ENCODE data around the gene ZNF507. TPM values are rescaled to one million over a fixed set of nuclear protein-coding genes. Genes with fewer than 3 reads are reported as not detected.
A peak's percentile ranks its signal among the peaks of the same experiment; 100 is the strongest.

ZNF507 gene
- 7.2 and 7.7 TPM in 2 replicates for polyA plus RNA-seq (2013)

DNA sequence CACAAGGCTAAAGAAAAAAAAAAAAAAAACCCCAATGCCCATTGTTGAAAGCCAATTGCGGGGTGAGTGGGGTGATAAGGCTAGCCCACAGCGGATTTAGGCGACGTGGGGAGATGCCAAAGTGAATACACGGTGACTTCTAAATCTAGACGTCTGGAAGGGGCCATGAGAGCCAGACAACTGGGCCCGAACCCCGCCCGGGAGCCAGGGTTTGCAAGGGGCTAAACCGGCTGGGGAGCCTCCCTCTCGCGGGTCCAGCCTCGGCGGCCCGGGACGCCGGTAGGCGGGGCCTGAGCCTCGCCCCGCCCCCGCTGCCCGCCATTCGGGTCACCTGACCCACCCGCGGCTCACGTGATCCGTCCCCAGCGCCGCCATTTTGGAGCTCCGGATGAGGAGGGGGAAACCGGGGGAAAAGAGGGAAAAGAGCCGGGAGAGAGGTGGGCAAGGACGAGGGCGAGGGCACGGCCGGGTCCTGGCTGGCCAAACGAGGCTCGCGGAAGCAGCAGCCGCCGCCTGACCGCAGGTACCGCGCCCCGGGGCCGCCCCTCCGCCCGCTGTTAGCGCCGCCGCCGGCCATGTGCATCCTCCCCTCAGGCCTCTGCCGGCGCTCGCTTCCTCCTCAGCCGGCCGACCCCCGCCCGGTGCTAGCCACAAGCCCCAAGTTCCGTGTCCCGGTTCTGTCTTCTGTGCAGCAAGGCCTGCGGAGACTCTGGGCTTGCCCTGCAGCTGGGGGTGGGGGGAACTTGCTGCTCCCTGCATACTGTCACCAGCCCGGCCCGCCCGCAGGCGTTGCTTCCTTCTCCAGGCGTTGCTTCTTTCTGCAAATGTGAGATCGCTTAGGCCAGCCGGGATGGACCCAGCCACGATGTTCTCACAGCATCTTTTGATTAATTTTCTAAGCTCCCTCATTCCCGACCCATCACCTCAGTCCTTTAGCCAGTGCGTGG, at the start of gene ZNF507:
Gene ZNF507 (plus strand): TSS at position 350 of the 947 bp plus-strand sequence. CDS start 7,221 bp downstream, outside the sequence.
- peak within 1 kb of the TSS; percentile 97 for H4K8ac ChIP-seq (ENCODE audit: low read depth, low read length)
- peak within 1 kb of the TSS; percentile 94 for H2AFZ ChIP-seq (ENCODE audit: insufficient read depth, low read length, poor library complexity)
- H3K79me1 ChIP-seq (ENCODE audit: low read length) = peaks cover 6% of the 10 kb centered on the region
- H3K36me3 ChIP-seq (ENCODE audit: control insufficient read depth in 1 of 2, insufficient read depth in 2 of 2, low read length in 2 of 2) = peaks cover 0 to 2% of the 10 kb centered on the region in 2 experiments
- H2BK12ac ChIP-seq (ENCODE audit: low read length) = no peak within 1 kb of the TSS
- DNase-seq = peak; percentile 72 to 88
- no CpG with 5 or more reads among the region's 72 CpGs for WGBS (ENCODE audit: extremely low coverage, insufficient coverage, insufficient read length)
- peak within 1 kb of the TSS; percentile 82 for H3K14ac ChIP-seq (ENCODE audit: low read length)
- no peaks in the 10 kb centered on the region for H3K4me1 ChIP-seq (ENCODE audit: control insufficient read depth in 1 of 2, insufficient read depth in 2 of 2, low read length in 2 of 2)
- H3K4ac ChIP-seq (ENCODE audit: low read depth, low read length) = peak within 1 kb of the TSS; percentile 68
- H4K91ac ChIP-seq (ENCODE audit: low read depth, low read length) = peak within 1 kb of the TSS; percentile 88
- H3K27me3 ChIP-seq (ENCODE audit: insufficient read depth, low read length) = no peaks in the 10 kb centered on the region
- peak within 1 kb of the TSS; percentile 91 for H3K18ac ChIP-seq (ENCODE audit: low read length)
- peak within 1 kb of the TSS; percentile 84 for H3K9ac ChIP-seq (ENCODE audit: low read length)
- H3K23ac ChIP-seq (ENCODE audit: low read length) = no peak within 1 kb of the TSS
- peak within 1 kb of the TSS; percentile 54 for H2BK5ac ChIP-seq (ENCODE audit: low read depth, low read length, poor library complexity)
- H4K12ac ChIP-seq (ENCODE audit: low read depth, low read length) = peak within 1 kb of the TSS; percentile 90
- no peak within 1 kb of the TSS for H2AK5ac ChIP-seq (ENCODE audit: low read length)
- peaks cover 5% of the 10 kb centered on the region for H3K79me2 ChIP-seq (ENCODE audit: control insufficient read depth, insufficient read depth, low read length, poor library complexity)
- H3K27ac ChIP-seq (ENCODE audit: low read depth, low read length) = peak within 1 kb of the TSS; percentile 47
- no peaks in the 10 kb centered on the region for H3K9me3 ChIP-seq (ENCODE audit: insufficient read depth, low read depth, low read length)
- peak within 1 kb of the TSS; percentile 91 for H2BK120ac ChIP-seq (ENCODE audit: insufficient read depth, low read length, poor library complexity)
- peak within 1 kb of the TSS; percentile 66 for H3K4me2 ChIP-seq (ENCODE audit: low read length)
- H3K4me3 ChIP-seq (ENCODE audit: low read depth, low read length) = peak within 1 kb of the TSS; percentile 91

- peaks cover 2% of the 10 kb centered on the region for H3K9me3 ChIP-seq (ENCODE audit: insufficient read depth, low read depth, low read length)
- no peak for DNase-seq
- H2AFZ ChIP-seq (ENCODE audit: insufficient read depth, low read length, poor library complexity) = no peak overlapping the region
- no peaks in the 10 kb centered on the region for H3K79me2 ChIP-seq (ENCODE audit: control insufficient read depth, insufficient read depth, low read length, poor library complexity)
- no peaks in the 10 kb centered on the region for H3K36me3 ChIP-seq (ENCODE audit: control insufficient read depth in 1 of 2, insufficient read depth in 2 of 2, low read length in 2 of 2)
- no peaks in the 10 kb centered on the region for H3K79me1 ChIP-seq (ENCODE audit: low read length)
- no peaks in the 10 kb centered on the region for H3K27me3 ChIP-seq (ENCODE audit: insufficient read depth, low read length)
- H4K8ac ChIP-seq (ENCODE audit: low read depth, low read length) = no peak overlapping the region
- WGBS (ENCODE audit: extremely low coverage, insufficient coverage, insufficient read length) = no CpG with 5 or more reads among the region's 1 CpG
- no peak overlapping the region for H4K12ac ChIP-seq (ENCODE audit: low read depth, low read length)
- H3K23ac ChIP-seq (ENCODE audit: low read length) = no peak overlapping the region
- H3K4me1 ChIP-seq (ENCODE audit: control insufficient read depth in 1 of 2, insufficient read depth in 2 of 2, low read length in 2 of 2) = no peaks in the 10 kb centered on the region
- no peak overlapping the region for H4K91ac ChIP-seq (ENCODE audit: low read depth, low read length)
- H3K4ac ChIP-seq (ENCODE audit: low read depth, low read length) = no peak overlapping the region
- no peak overlapping the region for H3K4me3 ChIP-seq (ENCODE audit: low read depth, low read length)
- no peak overlapping the region for H2BK120ac ChIP-seq (ENCODE audit: insufficient read depth, low read length, poor library complexity)
- H3K14ac ChIP-seq (ENCODE audit: low read length) = no peak overlapping the region
- no peak overlapping the region for H2AK5ac ChIP-seq (ENCODE audit: low read length)
- H2BK5ac ChIP-seq (ENCODE audit: low read depth, low read length, poor library complexity) = no peak overlapping the region
- no peak overlapping the region for H2BK12ac ChIP-seq (ENCODE audit: low read length)
- H3K4me2 ChIP-seq (ENCODE audit: low read length) = no peak overlapping the region
- H3K18ac ChIP-seq (ENCODE audit: low read length) = no peak overlapping the region
- no peak overlapping the region for H3K27ac ChIP-seq (ENCODE audit: low read depth, low read length)
- no peak overlapping the region for H3K9ac ChIP-seq (ENCODE audit: low read length)
Observed at GRCh38 chr19:32296694-32297093, 48.7 kb upstream of the ZNF507 start.

- Histone ChIP-seq H3K27ac (ENCODE audit: low read depth, low read length) (no peak overlapping the region), H3K9me3 (ENCODE audit: insufficient read depth, low read depth, low read length) (no peaks in the 10 kb centered on the region), H3K79me2 (ENCODE audit: control insufficient read depth, insufficient read depth, low read length, poor library complexity) (no peaks in the 10 kb centered on the region), H3K79me1 (ENCODE audit: low read length) (no peaks in the 10 kb centered on the region), H2BK120ac (ENCODE audit: insufficient read depth, low read length, poor library complexity) (no peak overlapping the region), H2AFZ (ENCODE audit: insufficient read depth, low read length, poor library complexity) (no peak overlapping the region), H3K4ac (ENCODE audit: low read depth, low read length) (no peak overlapping the region), H4K12ac (ENCODE audit: low read depth, low read length) (no peak overlapping the region), H3K36me3 (ENCODE audit: control insufficient read depth in 1 of 2, insufficient read depth in 2 of 2, low read length in 2 of 2) (no peaks in the 10 kb centered on the region), H4K91ac (ENCODE audit: low read depth, low read length) (no peak overlapping the region), H3K9ac (ENCODE audit: low read length) (no peak overlapping the region), H2BK12ac (ENCODE audit: low read length) (no peak overlapping the region), H3K18ac (ENCODE audit: low read length) (no peak overlapping the region), H3K23ac (ENCODE audit: low read length) (no peak overlapping the region), H3K4me1 (ENCODE audit: control insufficient read depth in 1 of 2, insufficient read depth in 2 of 2, low read length in 2 of 2) (no peaks in the 10 kb centered on the region), H4K8ac (ENCODE audit: low read depth, low read length) (no peak overlapping the region), H3K14ac (ENCODE audit: low read length) (no peak overlapping the region), H2BK5ac (ENCODE audit: low read depth, low read length, poor library complexity) (no peak overlapping the region), H3K4me3 (ENCODE audit: low read depth, low read length) (no peak overlapping the region), H3K27me3 (ENCODE audit: insufficient read depth, low read length) (no peaks in the 10 kb centered on the region), H2AK5ac (ENCODE audit: low read length) (no peak overlapping the region), H3K4me2 (ENCODE audit: low read length) (no peak overlapping the region)
- DNase-seq = no peak
Observed at GRCh38 chr19:32302778-32303177, 42.6 kb upstream of the ZNF507 start.

DNA sequence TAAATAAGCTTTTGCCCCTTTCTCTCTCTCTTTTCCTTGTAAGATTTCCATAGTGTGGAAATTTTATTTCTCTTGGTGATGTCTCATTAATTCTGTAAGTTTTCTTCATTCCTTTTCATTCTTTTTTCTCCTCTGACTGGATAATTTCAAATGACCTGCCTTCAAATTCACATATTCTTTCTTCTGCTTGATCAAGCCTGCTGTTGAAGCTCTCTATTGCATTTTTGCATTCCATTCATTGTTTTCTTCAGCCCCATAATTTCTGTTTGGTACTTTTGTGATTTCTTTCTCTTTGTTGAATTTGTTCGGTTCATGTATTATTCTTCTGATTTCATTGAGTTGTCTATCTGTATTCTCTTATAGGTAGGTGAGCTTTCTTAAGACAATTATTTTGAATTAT, 42.2 kb upstream of the ZNF507 start:
- H2BK120ac ChIP-seq (ENCODE audit: insufficient read depth, low read length, poor library complexity) = no peak overlapping the region
- no peak overlapping the region for H3K4me3 ChIP-seq (ENCODE audit: low read depth, low read length)
- H3K9me3 ChIP-seq (ENCODE audit: insufficient read depth, low read depth, low read length) = no peaks in the 10 kb centered on the region
- no peaks in the 10 kb centered on the region for H3K79me2 ChIP-seq (ENCODE audit: control insufficient read depth, insufficient read depth, low read length, poor library complexity)
- no peak overlapping the region for H3K23ac ChIP-seq (ENCODE audit: low read length)
- H3K27ac ChIP-seq (ENCODE audit: low read depth, low read length) = no peak overlapping the region
- H4K12ac ChIP-seq (ENCODE audit: low read depth, low read length) = no peak overlapping the region
- DNase-seq = no peak
- H2BK12ac ChIP-seq (ENCODE audit: low read length) = no peak overlapping the region
- no peak overlapping the region for H3K18ac ChIP-seq (ENCODE audit: low read length)
- no peak overlapping the region for H3K14ac ChIP-seq (ENCODE audit: low read length)
- H2AFZ ChIP-seq (ENCODE audit: insufficient read depth, low read length, poor library complexity) = no peak overlapping the region
- H3K9ac ChIP-seq (ENCODE audit: low read length) = no peak overlapping the region
- no peak overlapping the region for H4K8ac ChIP-seq (ENCODE audit: low read depth, low read length)
- H3K4me2 ChIP-seq (ENCODE audit: low read length) = no peak overlapping the region
- no peak overlapping the region for H4K91ac ChIP-seq (ENCODE audit: low read depth, low read length)
- no peaks in the 10 kb centered on the region for H3K27me3 ChIP-seq (ENCODE audit: insufficient read depth, low read length)
- no peak overlapping the region for H3K4ac ChIP-seq (ENCODE audit: low read depth, low read length)
- H3K36me3 ChIP-seq (ENCODE audit: control insufficient read depth in 1 of 2, insufficient read depth in 2 of 2, low read length in 2 of 2) = no peaks in the 10 kb centered on the region
- H2BK5ac ChIP-seq (ENCODE audit: low read depth, low read length, poor library complexity) = no peak overlapping the region
- no peak overlapping the region for H2AK5ac ChIP-seq (ENCODE audit: low read length)
- H3K79me1 ChIP-seq (ENCODE audit: low read length) = no peaks in the 10 kb centered on the region
- WGBS (ENCODE audit: extremely low coverage, insufficient coverage, insufficient read length) = no CpG with 5 or more reads among the region's 1 CpG
- no peaks in the 10 kb centered on the region for H3K4me1 ChIP-seq (ENCODE audit: control insufficient read depth in 1 of 2, insufficient read depth in 2 of 2, low read length in 2 of 2)
